Germinal center (tissue), 1 donor: ENCODE measurements around the gene ZNF554.
A peak's percentile ranks its signal among the peaks of the same experiment; 100 is the strongest.

Source experiments
- DNase-seq: peaks from one replicate; pipeline ENCODE4 v3.0.0; 2012; ENCODE audit warnings: mixed read lengths, low spot score

ZNF554 gene

DNA sequence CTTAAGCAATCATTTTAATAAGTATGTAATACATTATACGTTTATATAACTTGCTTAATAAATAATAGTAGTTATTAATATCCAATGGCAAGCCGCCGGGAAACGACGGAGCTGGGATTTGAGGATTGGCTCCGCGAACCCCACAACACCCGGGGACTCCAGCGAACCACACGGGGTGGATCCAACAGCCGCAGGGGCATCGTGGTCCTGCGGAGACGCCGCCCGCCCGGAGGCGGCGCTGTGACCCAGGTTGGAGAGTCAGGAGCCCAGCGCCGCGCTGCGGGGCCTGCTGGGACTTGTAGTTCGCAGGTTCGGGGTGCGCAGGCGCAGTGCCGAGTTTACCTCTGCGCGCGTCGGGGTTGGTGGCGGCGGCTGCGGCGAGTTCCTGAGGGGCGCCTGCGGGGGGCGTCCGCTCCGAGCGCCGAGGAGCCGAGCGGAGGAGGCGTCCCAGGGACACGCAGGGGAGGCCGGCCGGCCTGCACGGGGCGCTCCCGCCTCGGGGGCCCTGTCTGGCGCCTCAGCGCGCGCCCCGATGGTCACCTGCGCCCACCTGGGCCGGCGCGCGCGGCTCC, at the start of gene ZNF554:
Gene ZNF554 (plus strand): TSS at position 329 of the 572 bp plus-strand sequence. CDS start 204 bp downstream, at position 533.
- peak; percentile 91 for DNase-seq

- DNase-seq, result no peak
Observed at GRCh38 chr19:2770055-2771013, 49.3 kb upstream of the ZNF554 start.

DNA sequence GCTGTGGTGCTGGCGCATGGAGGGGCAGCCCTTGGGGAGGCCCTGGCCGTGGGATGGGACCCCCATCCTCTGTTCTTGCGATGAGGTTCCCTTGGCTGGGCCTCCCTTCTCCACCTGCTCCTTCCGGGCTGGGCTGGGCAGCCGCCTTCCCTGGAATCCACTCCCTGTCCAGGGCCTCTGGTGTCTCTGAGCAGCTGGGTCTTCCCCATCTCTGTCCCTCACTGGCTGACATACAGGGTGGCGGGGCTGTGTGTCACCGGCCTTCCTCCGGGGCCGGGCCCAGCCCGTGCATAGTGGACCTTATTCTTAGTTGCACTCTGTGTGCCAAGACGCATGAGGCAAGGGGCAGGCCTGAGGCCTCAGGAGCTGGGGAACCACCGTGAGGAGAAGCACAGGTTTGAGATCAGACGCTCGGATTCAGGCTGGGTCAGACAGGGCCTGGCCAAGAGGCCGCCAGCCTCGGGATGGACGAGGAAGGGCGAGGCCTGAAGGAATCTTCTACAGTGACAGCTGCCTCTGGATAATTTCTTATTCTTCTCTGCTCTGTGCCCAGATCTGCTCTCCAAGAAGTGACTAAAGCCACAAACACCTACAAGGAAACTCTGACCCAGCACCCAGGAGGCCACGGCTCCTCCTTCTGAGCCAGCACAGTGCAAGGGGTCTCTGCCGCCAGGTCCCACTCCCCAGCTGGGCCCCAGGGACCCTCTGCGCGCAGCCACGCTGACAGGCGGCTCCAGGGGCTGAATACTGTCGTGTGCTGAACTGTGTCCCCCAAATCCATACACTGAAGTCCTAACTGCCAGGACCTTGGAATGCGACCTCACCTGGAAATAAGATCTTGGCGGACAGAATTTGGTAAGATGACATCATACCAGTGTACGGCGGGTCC, 47.6 kb upstream of the ZNF554 start:
- DNase-seq, result no peak

DNA sequence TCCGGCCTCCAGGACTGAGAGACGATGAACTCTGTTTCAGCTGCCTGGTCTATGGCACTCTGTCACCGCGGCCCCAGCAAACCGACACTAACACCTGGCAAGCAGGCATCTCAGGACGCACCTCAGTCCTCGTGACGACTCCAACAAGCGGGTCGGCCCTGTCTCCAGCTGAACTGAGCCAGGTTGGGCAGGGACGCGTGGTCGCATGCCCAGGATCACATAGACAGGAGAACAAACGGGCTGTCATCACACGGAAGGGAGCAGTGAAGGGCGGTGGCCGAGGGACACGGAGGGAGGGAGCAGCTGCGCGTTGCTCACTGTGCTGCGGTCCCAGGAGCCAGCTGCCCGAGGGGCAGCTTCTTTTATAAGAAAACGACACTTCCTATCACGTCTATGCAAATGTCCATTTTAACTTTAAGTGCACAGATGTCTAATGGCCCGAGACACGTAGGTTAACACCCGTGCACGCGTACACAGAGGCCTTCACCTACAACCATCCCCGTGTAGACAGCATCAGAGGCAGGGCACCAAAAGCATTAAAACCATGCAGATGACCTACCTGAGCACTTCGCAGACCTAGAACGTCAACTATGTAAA, 45.5 kb upstream of the ZNF554 start:
- DNase-seq, result peak; percentile 40

DNA sequence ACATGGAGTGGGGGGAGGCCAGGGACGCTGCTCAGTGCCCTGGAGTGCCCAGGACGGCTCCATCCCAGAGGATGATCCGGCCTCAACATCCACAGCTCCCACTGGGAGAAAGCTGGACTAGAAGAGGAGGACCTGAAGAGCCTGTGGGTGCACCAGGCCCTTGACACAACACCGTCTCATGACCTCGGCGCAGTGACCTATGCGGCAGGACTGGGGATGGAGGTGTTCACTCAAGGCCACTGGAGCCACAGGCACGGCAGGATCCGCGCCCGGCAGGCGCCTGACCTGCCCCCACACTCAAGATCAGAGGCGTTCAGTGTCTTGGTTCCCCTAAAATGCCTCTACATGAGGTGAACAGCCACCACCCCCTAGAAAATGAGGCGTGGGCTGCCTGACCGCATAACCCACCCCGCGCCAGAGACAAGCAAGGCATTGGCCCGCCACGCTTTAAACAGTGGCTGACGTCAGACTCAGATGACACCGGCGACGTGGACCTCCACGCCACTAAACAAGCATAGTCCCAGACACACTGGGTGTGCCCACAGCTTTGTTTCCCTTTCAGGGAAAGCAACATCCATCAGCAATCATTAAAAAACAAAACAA, 44.6 kb upstream of the ZNF554 start:
- DNase-seq, result no peak

DNA sequence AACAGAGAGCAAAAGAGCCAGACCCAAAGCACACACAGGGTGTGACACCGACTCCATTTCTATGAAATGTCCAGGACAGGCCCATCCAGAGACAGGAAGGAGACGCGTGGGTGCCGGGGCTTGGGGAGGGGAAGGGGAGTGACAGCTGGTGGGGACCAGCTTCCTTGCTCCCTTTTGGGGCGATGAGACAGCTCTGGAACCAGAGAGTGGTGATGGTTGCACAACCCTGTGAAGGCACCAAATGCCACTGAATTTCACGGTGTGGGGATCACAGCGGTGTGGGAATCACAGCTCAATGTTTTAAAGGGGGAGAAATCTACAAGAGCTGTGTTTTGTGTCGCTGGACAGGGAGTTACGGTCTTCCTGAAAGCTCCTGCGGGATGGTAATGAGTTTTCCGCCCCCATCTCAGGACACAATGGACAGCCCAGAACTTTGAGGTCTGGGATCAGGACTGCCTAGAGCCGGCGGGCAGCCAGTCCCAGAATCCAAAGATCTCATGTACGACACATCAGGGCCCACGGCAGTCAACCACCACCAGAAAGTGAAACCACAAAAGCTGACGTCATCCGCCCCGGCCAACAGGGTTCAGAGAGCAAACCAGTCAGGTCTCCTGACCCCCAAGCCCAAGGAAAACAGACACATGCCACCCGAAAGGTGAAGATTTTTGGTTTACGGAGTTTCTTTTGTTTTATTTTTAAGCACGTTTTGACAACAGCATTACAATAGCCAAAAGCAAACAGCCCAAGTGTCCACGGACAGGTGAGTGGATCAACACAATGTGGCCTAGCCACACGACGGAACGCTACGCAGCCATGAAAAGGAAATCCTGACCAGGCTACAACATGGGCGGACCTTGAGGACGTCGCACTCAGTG, 43.9 kb upstream of the ZNF554 start:
- DNase-seq, result no peak

DNA sequence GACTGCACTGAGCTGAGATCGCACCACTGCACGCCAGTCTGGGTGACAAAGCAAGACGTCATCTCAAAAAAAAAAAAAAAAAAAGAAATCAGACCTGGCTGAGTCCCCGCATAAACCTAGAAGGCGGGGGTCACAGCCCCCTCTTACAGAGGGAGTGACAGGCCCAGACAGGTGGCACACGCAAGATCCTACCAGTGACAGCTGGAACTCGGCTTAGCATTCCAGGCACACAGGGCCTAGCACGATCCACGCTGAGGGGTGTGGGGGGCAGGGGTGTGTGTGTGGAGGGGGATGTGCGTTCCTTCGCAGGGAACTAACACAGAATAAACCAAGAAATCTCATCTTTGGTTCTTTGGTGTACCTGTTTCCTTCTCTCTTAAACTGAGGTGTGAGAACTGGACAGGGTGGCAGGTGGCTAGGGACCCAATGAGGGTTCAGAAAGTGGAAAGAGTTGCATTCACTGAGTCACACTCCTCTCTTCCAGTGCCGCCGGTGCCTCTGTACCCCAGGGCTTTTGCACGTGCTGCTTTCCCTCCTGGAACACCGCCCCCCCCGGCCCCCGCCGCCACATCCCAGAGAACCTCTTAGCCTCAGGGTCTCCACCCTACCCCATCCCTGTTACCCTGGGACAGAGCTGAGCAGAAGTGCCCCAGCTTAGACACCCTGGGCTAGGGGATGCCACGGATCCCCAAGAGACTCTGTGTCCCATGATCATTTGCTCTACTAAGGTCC, 41.5 kb upstream of the ZNF554 start:
- DNase-seq, result no peak

DNA sequence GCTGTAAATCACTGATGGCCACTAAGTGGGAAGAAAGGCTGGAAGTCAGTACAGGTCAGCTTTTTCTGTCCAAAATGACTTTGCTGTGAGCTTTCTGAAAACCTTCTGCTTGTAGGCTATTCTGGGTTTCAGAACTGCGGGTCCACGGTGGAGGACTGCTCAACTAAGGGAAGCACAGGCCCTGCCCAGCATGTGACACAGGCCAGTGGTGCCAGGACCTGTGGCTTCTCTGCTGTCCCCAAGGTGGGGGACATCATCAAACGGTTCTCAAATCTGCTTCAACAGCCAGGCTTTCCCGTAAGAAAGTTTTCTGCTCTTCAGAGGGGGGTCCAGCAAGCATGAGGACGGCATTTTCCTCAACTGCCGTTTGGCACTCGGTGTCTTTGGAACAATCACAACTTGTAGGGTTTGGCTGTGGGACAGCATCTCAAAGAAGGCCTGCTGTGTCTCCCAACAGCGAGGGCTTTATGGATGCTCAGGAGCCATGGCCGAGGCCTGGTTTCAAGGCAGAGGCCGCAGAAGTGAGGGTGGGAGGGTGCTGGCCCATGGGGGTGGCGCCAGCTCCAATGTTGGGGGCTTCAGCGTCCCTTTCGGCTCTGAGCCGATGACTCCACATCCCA, 40.4 kb upstream of the ZNF554 start:
- DNase-seq, result no peak

- no peak for DNase-seq
Observed at GRCh38 chr19:2780284-2780683, 39.4 kb upstream of the ZNF554 start.

- DNase-seq, result no peak
Observed at GRCh38 chr19:2782329-2782935, 37.2 kb upstream of the ZNF554 start.

DNA sequence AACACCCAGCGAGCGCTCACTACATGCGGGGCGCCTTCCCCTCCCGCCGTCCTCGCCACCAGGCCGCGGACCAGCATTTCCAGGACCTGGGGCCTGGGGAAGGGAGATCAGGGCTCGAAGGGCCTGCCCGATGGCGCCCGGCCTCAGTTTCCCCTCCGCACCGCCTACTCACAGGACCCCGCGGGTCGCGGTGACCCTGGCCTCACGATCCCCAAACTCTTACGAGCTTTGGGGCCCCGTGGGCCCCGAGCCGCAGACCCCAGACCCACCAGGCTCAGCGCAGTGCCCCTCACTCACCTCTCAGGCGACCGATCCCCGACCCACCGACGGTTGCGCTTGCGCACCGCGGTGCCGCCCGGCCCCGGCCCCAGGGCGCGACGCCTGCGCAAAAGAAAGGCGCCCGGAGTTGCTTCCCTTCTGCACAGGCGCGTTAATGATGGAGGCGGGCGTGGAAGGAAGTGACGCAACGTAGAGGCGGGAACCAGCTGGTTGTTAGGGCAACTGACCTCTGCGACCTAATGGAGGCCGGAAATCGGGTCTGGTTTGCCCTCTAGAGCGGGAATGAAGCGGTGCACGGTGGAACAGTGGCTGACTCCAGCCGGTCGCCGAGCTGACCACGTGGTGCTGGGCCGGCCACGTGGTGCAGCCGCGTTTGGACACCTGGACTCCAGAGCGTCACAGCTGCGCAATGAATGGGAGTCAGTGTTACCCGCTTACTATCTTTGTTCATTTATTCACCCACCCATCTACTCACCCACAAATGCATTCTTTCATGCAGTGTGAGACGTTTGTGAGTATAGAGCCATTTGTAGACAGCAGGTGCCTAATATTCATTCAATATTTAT, 36.5 kb upstream of the ZNF554 start, which contains the start of gene SGTA:
Gene SGTA (minus strand): TSS at position 338 of the 845 bp plus-strand sequence. CDS start 14,205 bp downstream, outside the sequence.
- peak; percentile 98 for DNase-seq

DNA sequence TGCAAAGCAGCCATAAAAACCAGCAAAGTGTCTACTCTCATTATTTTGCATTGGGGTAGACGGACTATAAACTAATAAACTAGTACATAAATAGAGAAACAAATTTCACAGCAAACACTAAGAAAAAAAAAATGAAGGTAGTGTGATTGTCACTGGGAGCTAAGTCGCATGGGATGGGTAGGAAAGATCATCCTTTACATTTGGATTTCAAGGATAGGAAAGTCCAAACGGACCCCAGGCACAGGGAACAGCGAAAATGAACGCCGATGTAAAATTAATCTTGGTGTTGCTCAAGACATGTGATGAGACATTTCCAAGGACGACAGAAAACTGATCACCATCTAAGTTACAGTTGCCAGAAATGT, 35.9 kb upstream of the ZNF554 start:
- no peak for DNase-seq

DNA sequence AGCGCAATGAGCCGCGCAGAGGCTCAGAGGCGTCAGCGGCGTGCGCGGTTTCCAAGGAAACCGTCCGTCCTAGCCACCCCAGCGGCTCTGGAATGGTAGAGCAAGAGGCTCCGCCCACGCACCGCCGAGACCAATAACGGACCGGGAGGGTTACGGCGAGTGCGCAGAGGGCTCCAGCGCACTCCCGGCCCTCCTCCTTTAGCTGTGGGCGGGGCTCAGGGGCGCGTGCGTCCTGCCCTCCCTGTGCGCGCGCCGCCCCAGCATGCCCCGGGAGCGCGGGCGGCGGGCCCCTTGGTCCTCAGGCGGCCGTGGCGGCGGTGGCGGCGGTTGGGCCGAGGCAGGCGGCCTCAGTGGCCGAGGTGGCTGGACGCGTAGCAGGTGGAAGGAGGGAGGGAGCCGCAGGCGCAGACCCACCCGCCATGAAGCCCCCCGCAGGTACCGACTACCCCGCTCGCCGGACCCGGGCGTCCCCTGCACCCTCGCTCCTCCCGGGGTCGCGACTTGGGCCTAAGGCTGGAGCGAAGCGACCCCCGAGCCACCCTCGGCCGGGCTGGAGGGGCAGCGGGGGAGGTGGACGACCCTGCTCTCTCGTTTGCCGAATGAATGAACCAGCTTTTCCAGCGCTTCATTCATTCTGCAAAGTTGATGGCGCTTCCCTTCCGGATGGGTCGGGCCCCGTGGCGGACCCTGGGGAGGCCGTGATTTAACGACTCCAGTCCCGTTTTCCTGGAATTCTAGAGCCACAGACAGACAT, 34.2 kb upstream of the ZNF554 start, which contains the start of gene THOP1:
Gene THOP1 (plus strand): TSS at position 260 of the 754 bp plus-strand sequence. CDS start 160 bp downstream, at position 420.
- DNase-seq, result peak; percentile 97

DNA sequence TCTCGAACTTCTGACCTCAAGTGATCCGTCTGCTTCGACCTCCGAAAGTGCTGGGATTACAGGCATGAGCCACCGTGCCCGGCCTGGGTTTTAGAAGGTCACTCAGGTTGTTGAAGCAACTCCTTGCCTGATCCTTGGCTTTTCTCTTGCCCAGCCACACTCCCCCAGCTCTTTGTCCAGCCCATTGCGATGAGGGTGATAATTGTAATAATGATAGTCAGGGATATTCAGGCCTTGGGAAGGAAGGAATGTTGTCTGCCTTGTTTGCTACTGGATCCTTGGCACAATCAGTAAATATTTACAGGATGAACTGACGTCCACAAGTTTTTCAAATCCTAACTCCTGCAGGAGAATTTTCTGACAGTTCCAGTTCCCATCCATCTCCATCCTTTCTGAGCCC, 32.6 kb upstream of the ZNF554 start:
- no peak for DNase-seq

DNA sequence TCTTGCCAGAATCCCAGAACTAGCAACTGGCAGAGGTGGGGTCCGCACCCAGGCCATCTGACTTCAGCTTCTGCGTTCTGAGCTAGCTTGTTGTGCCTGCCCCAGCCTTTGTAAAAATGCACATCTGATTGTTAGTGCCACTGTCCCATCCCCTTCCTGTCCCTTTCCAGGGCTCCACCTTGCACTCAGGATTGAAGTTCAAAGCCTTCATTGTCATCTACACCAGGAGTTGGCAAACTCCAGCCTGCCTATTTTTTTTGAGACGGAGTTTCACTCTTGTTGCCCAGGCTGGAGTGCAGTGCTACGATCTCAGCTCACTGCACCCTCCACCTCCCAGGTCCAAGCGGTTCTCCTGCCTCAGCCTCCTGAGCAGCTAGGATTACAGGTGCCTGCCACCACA, 31.4 kb upstream of the ZNF554 start:
- no peak for DNase-seq

DNA sequence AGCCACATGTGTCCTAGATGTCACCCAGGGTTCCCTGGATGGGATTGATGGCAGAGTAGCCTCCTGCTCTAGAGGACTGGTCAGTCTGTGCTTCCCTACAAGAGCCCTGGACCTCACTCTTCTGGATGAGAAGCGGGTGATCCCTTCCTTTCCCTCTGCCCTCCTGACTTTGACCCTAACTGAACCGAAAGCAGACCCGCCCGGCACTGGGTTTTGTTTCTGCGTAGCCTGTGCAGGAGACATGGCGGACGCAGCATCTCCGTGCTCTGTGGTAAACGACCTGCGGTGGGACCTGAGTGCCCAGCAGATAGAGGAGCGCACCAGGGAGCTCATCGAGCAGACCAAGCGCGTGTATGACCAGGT, 29.5 kb upstream of the ZNF554 start:
- DNase-seq, result no peak
